ENCODE results near the gene MRM2.

Gene MRM2

GRCh38 chr7:2278026-2278425, 36.0 kb upstream of the MRM2 start:
- Histone ChIP-seq H3K4me3 (ENCODE audit: low read depth, low read length) (no peak overlapping the region), H3K36me3 (replicated peaks) (peaks cover 14% of the 10 kb centered on the region), H3K27me3 (replicated peaks) (no peaks in the 10 kb centered on the region), H3K27ac (no peak overlapping the region)
- TF ChIP-seq, protein P1, sequence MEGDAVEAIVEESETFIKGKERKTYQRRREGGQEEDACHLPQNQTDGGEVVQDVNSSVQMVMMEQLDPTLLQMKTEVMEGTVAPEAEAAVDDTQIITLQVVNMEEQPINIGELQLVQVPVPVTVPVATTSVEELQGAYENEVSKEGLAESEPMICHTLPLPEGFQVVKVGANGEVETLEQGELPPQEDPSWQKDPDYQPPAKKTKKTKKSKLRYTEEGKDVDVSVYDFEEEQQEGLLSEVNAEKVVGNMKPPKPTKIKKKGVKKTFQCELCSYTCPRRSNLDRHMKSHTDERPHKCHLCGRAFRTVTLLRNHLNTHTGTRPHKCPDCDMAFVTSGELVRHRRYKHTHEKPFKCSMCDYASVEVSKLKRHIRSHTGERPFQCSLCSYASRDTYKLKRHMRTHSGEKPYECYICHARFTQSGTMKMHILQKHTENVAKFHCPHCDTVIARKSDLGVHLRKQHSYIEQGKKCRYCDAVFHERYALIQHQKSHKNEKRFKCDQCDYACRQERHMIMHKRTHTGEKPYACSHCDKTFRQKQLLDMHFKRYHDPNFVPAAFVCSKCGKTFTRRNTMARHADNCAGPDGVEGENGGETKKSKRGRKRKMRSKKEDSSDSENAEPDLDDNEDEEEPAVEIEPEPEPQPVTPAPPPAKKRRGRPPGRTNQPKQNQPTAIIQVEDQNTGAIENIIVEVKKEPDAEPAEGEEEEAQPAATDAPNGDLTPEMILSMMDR (IDR thresholded peaks at IDR 0.05; ENCODE audit: low read depth, low read length, missing control alignments) = no peak
- DNase-seq = no peak
- in situ Hi-C loops (cut with HindIII; ENCODE audit: low pct_ligation_motif_present, low sequenced_read_pairs) = no loop called here

- Histone ChIP-seq H3K27me3 (replicated peaks) (no peaks in the 10 kb centered on the region), H3K4me3 (ENCODE audit: low read depth, low read length) (no peak overlapping the region), H3K27ac (no peak overlapping the region), H3K36me3 (replicated peaks) (peaks cover 20% of the 10 kb centered on the region)
- TF ChIP-seq, protein P1 (IDR thresholded peaks at IDR 0.05; ENCODE audit: low read depth, low read length, missing control alignments) = no peak
- no peak for DNase-seq
- in situ Hi-C loops (cut with HindIII; ENCODE audit: low pct_ligation_motif_present, low sequenced_read_pairs) = no loop called here
Observed at GRCh38 chr7:2276107-2276506, 34.1 kb upstream of the MRM2 start.

DNA sequence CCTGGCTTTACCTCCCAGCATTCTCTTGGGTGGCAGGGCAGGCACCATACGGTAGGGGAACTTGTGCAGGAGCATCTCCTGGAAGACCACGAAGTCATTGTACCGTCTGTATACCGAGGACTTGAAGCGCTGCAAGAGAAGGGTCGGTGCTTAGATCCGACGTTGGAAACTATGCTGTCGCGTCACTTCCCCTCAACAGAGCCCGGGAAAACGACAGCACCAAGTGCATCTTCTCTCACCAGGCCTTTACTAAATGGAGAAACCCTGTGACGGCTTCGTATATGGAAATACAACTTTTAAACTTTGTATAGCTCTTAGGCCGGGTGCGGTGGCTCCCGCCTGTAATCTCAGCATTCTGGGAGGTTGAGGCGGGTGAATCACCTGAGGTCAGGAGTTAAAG, 33.1 kb upstream of the MRM2 start:
- H3K27me3 ChIP-seq (replicated peaks) = no peaks in the 10 kb centered on the region
- H3K27ac ChIP-seq = no peak overlapping the region
- no peak overlapping the region for H3K4me3 ChIP-seq (ENCODE audit: low read depth, low read length)
- in situ Hi-C loops (cut with HindIII; ENCODE audit: low pct_ligation_motif_present, low sequenced_read_pairs) = no loop called here
- no peak for DNase-seq
- H3K36me3 ChIP-seq (replicated peaks) = peaks cover 25% of the 10 kb centered on the region
- TF ChIP-seq, protein P1 (IDR thresholded peaks at IDR 0.05; ENCODE audit: low read depth, low read length, missing control alignments) = no peak

DNA sequence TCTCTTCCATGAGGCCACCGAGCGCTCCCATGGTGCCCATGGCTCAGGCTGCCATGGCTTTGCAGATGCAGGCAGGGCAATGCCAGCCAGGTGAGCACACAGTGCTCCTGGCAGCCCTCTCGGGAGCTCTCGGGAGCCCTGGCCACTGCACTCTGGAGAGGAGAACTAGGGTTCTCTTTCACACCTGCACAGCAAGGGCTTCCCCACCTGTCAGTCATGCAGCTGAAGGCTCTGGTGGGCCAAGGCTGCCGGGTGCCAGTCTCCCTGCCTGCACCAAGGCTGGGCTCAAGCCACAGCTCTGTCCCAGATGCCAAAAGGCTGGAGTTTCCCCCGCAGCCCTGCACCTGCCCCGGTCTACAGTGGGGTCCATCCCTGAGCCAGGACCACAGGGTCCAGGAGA, 32.7 kb upstream of the MRM2 start:
- no peaks in the 10 kb centered on the region for H3K27me3 ChIP-seq (replicated peaks)
- no peak overlapping the region for H3K4me3 ChIP-seq (ENCODE audit: low read depth, low read length)
- no peak overlapping the region for H3K27ac ChIP-seq
- in situ Hi-C loops (cut with HindIII; ENCODE audit: low pct_ligation_motif_present, low sequenced_read_pairs) = no loop called here
- peaks cover 25% of the 10 kb centered on the region for H3K36me3 ChIP-seq (replicated peaks)
- TF ChIP-seq, protein P1 (IDR thresholded peaks at IDR 0.05; ENCODE audit: low read depth, low read length, missing control alignments) = no peak
- no peak for DNase-seq

DNA sequence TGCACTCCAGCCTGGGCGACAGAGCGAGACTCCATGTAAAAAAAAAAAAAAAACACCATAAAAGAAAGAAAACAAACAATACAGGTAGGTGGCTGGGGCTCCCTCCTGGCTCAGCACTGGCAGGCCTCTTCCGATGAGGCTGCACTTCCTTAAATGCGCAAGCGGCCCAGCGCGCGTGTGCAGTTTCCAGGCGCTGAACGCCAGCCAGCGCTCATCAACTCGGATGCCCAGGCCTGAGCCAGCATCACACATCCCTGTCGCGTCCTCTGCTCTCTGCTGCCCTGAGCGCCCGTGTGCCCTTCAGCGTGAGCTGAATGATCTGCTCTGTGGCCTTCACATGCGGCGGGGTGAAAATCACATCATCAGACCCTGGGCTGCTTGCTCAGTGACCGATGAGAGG, 31.9 kb upstream of the MRM2 start:
- in situ Hi-C loops (cut with HindIII; ENCODE audit: low pct_ligation_motif_present, low sequenced_read_pairs) = no loop called here
- H3K27ac ChIP-seq = no peak overlapping the region
- DNase-seq = no peak
- H3K36me3 ChIP-seq (replicated peaks) = peaks cover 25% of the 10 kb centered on the region
- no peaks in the 10 kb centered on the region for H3K27me3 ChIP-seq (replicated peaks)
- TF ChIP-seq, protein P1 (IDR thresholded peaks at IDR 0.05; ENCODE audit: low read depth, low read length, missing control alignments) = no peak
- no peak overlapping the region for H3K4me3 ChIP-seq (ENCODE audit: low read depth, low read length)

GRCh38 chr7:2272031-2272430, 30.0 kb upstream of the MRM2 start:
- Histone ChIP-seq H3K27me3 (replicated peaks) (no peaks in the 10 kb centered on the region), H3K4me3 (ENCODE audit: low read depth, low read length) (no peak overlapping the region), H3K27ac (no peak overlapping the region), H3K36me3 (replicated peaks) (peaks cover 21% of the 10 kb centered on the region)
- in situ Hi-C loops (cut with HindIII; ENCODE audit: low pct_ligation_motif_present, low sequenced_read_pairs) = no loop called here
- TF ChIP-seq, protein P1 (IDR thresholded peaks at IDR 0.05; ENCODE audit: low read depth, low read length, missing control alignments) = no peak
- no peak for DNase-seq
